ENCODE data around the gene NEURL1B.
A peak's percentile ranks its signal among the peaks of the same experiment; 100 is the strongest.

Gene NEURL1B

DNA sequence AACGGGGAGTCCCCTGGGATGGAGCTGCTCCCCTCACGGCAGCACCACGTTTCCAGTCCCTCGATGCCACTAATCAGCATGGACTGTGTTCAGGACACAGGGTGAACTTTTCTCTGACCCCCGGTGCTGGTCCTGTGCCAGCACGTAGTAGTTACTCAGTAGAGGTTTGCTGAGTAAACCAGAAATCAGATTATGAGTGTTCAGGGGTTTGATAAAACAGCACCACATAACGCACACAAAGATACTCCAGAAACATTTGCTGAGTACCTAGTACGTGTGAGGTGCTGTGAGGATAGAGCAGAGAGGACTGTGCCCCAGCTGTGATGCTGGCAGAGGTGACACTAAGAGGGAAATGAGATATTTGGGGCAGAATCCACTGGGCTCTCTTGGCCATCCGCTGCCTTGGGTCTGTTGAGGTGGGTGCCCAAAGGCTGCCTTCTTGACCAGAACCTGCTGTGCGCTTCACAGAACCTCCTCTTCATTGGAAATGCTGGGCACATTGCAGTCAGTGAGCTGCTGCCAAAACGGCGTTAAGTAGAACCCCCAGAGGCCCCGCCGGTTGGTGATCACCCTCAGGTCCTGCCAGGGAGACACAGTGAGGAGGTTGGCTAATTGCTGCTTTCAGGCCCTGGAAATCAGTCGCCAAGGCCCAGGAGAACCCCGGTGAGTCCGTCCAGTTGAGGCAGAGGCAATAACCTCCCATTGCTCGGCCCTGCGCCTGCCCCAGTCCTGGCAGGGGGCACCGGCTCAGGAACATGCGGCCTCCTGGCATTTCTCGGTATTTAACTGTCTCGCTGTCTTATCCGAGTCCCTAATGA, 49.4 kb downstream of the NEURL1B start:
- DNase-seq (ENCODE audit: insufficient read length, low spot score): no peak
- FAIRE-seq: no peak
- TF ChIP-seq POLR2A (IDR thresholded peaks at IDR 0.05; ENCODE audit: low read depth, low read length): no peak

- DNase-seq (ENCODE audit: insufficient read length, low spot score) (no peak), FAIRE-seq (no peak)
- no peak for TF ChIP-seq POLR2A (IDR thresholded peaks at IDR 0.05; ENCODE audit: low read depth, low read length)
Observed at GRCh38 chr5:172691886-172692285, 50.8 kb downstream of the NEURL1B start.

- TF ChIP-seq POLR2A (IDR thresholded peaks at IDR 0.05; ENCODE audit: low read depth, low read length): no peak
- no peak for FAIRE-seq
- no peak for DNase-seq (ENCODE audit: insufficient read length, low spot score)
Observed at GRCh38 chr5:172692451-172692850, 51.4 kb downstream of the NEURL1B start.

- no peak for TF ChIP-seq POLR2A (IDR thresholded peaks at IDR 0.05; ENCODE audit: low read depth, low read length)
- FAIRE-seq: no peak
- no peak for DNase-seq (ENCODE audit: insufficient read length, low spot score)
Observed at GRCh38 chr5:172692981-172693380, 51.9 kb downstream of the NEURL1B start.

DNA sequence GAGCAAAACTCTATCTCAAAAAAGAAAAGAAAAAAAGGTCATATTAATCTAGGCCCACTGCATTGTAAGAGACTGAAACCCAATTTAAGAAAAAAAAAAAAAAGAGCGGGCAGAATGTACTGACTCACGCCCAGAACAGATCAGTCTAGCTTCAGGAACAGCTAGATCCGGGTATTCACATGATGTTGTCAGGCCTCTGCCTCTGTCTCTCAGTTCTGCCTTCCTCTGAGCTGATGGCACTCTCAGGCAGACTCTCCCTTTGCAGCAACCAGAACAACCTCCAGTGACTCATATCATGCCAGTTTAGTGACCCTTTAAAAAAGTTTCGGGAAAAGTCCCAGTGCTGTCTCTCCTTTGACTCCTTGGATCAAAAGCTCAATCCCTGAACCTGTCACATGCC, 53.0 kb downstream of the NEURL1B start:
- no peak for FAIRE-seq
- DNase-seq (ENCODE audit: insufficient read length, low spot score): no peak
- TF ChIP-seq POLR2A (IDR thresholded peaks at IDR 0.05; ENCODE audit: low read depth, low read length): no peak

DNA sequence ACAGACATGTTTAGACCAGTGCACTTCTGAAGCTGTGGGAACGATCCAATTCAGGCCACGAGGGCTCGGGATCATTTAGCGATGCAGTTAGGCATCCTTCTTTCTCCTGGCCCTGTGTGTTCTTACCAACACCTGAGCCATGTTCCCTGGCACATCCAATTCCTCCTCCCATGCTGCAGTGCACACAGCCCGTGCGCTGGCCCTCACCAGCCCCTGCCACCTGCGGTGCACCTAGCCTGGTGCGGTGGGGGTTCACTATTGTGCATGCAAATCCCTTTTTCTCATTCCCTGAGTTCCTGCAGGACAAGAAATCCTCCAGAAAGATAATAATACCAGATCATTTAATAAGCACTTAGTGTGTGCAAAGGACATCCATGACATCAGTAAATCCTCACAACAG, 53.5 kb downstream of the NEURL1B start:
- DNase-seq (ENCODE audit: insufficient read length, low spot score) (no peak), FAIRE-seq (no peak)
- TF ChIP-seq POLR2A (IDR thresholded peaks at IDR 0.05; ENCODE audit: low read depth, low read length): no peak

DNA sequence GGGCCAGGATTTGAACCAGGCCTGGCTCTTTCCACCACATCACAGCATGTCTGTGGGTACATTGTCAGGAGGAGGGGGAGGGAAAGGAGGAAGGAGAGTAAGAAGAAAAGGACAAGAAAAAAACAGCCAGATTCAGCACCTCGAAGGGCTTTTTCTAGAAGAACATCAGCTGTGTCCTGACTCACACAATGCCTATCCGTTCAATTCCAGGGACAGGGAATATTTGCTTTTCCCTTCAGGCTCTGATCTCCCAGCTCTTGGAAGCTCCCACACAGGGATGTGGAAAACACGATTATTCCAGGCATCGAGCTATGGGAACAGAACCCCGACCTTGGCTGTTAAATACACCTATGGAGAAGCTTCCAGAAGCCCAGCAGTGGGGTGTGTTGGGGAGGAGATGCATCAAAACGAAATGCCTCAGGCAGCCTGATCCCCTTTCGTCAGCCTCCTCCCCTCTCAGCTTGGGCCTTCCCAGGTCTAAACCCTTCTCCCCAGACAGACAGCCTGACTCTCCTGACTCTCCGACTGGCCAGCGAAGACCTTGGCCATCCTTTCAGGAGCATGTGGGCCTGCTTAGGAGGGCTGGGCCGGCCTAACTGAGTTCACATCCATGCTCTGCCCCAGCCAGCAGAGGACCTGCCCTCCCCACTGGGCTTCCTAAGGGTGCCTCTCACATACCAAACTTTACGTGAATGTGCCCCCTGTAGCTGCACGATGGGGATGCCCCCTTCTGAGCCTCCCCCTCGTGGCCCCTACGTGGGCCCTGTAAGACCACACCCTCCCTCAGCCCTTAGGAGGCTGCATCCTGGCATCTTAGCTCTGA, 54.4 kb downstream of the NEURL1B start:
- DNase-seq (ENCODE audit: insufficient read length, low spot score): no peak
- FAIRE-seq: no peak
- TF ChIP-seq POLR2A (IDR thresholded peaks at IDR 0.05; ENCODE audit: low read depth, low read length): no peak

DNA sequence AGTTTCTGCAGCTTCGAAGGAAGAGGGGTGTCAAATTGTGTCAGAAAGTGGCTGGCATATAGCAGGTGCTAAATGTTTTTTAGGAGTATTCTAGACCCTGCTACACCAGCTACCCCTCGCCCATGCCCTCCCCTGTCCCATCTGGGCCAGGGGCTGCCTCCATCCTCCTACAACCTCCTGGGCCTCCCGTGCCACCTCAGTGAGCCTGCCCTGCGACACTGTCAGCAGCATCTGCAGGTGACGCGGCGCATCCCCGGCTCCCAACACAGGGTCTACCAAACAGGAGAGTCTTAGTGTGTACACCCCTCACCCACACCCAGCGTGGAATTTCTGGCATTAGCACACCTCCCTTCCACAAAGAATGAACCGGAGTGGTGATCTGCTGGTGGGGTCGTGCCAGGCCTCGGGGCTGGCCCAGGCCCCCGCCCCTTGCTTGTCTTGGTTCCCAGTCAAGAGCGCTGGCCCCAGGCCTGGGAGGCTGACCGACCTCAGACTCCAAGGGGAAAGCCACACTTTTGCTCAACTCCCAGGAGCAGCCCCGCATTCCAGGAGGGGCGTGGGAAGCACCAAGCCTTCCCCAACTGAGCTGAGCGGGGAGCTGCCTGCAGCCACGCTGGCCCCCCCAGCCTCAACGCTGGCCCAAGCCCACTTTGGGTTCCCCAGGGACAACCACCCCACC, 55.2 kb downstream of the NEURL1B start:
- FAIRE-seq (no peak), DNase-seq (ENCODE audit: insufficient read length, low spot score) (no peak)
- TF ChIP-seq POLR2A (IDR thresholded peaks at IDR 0.05; ENCODE audit: low read depth, low read length): no peak

DNA sequence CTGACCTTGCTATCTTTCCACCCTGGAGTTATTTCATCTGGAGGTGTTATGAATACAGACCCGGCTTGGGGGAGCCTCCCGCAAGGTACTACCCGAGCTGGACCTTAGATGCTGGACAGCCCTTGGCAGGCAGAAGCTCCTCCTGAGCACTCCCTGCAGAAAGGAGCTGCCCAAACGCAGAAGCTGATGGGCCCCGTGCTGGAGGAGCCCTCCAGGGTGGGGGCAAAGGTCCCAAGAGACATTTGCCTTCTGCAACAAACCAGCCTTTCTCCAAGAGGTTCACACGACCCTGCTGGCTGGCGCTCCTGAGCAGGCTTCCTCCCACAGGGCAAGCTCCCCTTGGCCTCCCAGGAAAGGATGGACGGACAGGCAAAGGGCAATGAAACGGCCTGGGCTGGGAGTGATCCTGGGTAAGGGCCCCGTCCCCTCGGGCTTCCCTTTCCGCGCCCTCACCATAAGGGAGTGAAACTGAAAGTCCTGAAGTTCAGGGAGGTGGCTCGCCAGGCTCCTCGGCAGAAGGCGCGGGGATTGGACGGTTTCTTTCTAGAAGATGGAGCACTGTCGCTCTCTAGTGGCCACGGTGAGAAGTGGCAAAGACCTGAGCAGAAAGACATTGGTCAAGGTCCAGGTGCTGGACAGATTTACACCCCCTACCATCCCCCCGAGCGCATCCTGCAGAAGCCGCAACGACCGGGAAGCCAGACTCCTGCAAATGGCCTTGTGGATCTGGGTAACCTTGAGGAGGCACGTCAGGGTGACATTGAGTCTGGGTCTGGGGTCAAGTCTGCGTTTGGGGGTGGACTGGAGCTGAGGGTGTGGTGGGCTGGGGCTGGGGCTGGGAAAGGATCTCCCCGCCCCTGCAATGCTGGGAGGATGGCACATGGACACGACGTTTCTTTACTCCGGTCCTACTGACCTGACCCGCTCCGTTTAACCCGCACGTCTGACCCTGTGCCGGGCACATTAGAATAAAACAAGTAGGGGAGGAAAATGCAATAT, 56.4 kb downstream of the NEURL1B start:
- no peak for FAIRE-seq
- DNase-seq (ENCODE audit: insufficient read length, low spot score): peak; percentile 81
- no peak for TF ChIP-seq POLR2A (IDR thresholded peaks at IDR 0.05; ENCODE audit: low read depth, low read length)

GRCh38 chr5:172699423-172699822, 58.4 kb downstream of the NEURL1B start:
- TF ChIP-seq POLR2A (IDR thresholded peaks at IDR 0.05; ENCODE audit: low read depth, low read length): no peak
- DNase-seq (ENCODE audit: insufficient read length, low spot score) (no peak), FAIRE-seq (no peak)

GRCh38 chr5:172699999-172700364, 58.9 kb downstream of the NEURL1B start:
- DNase-seq (ENCODE audit: insufficient read length, low spot score) (no peak), FAIRE-seq (no peak)
- no peak for TF ChIP-seq POLR2A (IDR thresholded peaks at IDR 0.05; ENCODE audit: low read depth, low read length)

DNA sequence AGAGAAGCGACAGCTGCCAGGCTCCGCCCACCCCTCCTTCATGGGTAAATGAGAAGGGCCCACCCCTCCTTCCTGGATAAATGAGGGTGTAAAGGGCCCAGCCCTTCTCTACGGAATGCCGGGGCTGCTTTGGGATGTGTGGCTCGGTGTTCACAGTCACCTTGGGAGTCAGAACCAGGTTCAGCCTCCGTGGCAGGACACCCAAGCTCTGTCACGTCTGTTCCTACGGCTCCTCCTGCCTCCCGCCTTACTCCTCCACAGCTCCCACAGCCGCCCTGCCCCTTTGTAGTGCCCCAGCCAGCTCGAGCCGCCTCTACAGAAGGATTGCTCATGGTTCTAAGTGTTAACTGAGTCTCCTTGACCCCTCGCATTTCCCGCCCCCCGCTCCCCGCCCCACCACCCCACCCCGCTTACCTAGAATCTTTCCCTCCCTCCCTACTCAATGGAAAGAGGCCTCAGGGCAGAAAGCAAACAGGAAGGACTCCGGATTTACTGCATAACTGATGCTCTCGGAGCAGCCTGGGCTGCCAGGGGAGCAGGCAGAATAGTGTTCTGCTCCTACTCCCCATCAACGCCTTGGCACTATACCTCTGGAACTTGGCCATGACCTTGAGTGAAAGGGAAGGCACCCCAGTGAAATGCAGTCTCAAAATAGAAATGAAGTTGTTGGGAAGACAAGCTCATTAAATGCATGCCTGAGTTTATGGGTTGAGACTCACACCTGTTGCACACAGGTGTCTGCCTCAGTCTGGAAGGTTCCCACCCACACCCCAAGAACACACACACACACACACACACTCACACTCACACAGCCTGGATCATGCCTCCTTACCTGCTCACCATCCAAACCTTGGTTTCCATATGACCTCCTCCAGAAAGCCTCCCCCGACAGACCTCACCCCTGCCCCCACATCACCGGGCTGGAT, 59.6 kb downstream of the NEURL1B start:
- no peak for TF ChIP-seq POLR2A (IDR thresholded peaks at IDR 0.05; ENCODE audit: low read depth, low read length)
- FAIRE-seq: no peak
- DNase-seq (ENCODE audit: insufficient read length, low spot score): no peak

All from H54 (cell line).